ENCODE measurements around the gene TYMP.
"Not testable (repeated sequence)": the region's sequence is repeated elsewhere in the genome, so short reads cannot be mapped to it uniquely, and the experiment has no call there.

The TYMP gene

GRCh38 chr22:50523806-50524675, 5.8 kb downstream of the TYMP start:
- no peak for DNase-seq

- no peak for DNase-seq
Observed at GRCh38 chr22:50523458-50523805, 6.4 kb downstream of the TYMP start.

DNA sequence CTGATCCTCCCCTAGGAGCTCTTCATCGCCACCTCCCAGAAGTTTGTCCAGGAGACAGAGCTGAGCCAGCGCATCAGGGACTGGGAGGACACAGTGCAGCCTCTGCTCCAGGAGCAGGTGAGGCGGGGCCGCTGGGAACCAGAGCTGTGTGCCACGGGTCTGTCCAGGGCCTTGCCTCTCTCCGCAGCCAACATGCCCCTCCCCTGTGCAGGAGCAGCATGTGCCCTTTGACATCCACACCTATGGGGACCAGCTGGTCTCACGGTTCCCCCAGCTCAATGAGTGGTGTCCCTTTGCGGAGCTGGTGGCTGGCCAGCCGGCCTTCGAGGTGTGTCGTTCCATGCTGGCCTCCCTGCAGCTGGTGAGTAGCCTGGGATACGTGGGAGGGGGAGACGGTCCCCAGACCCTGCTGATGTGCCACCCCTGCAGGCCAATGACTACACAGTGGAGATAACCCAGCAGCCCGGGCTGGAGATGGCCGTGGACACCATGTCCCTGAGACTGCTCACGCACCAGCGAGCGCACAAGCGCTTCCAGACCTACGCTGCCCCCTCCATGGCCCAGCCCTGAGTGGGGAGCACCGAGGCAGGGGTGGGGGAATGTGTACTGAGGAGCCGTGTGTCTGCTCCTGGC, 6.9 kb downstream of the TYMP start:
- no peak for DNase-seq

DNA sequence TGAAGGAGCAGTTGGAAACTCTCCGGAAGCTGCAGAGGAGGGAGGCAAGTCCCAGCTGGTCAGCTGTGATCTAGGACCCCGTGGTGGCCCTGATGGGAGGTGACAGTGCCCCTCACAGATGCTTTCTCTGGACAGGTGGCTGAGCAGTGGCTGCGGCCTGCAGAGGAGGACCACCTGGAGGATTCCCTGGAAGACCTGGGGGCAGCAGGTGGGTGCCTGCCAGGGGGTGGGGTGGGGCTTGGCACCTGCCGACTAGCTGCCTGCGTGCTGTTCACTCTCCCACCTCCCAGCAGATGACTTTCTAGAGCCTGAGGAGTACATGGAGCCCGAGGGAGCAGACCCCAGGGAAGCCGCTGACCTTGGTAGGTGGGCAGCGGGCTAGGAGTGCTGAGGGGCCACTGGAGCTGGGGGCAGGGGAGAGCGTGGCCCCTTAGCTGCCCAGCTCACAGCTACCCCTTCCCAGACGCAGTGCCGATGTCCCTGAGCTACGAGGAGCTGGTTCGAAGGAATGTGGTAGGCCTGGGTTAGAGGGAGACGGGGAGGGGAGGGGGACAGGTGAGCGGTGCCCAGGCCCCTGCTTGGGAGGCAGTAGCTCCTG, 7.5 kb downstream of the TYMP start:
- DNase-seq = no peak

DNA sequence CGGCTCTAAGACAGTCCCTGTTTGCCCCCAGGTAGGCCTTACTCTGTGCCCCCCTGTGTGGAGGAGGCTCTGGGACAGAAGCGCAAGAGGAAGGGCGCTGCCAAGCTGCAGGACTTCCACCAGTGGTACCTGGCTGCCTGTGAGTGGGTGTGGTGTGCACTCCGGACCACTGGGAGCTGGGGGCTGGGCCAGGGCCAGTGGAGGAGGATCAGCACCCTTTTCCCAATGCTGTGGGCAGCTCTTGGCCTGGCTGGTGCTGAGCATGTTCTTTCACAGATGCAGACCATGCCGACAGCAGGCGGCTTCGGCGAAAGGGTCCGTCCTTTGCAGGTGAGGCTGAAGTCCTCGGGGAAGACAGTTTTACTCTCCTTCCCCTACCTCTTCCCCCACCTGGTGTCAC, 8.1 kb downstream of the TYMP start:
- DNase-seq = no peak

GRCh38 chr22:50520826-50521453, 8.9 kb downstream of the TYMP start:
- DNase-seq = no peak

- not testable (repeated sequence) for DNase-seq
Observed at GRCh38 chr22:50520184-50520583, 9.6 kb downstream of the TYMP start.

DNA sequence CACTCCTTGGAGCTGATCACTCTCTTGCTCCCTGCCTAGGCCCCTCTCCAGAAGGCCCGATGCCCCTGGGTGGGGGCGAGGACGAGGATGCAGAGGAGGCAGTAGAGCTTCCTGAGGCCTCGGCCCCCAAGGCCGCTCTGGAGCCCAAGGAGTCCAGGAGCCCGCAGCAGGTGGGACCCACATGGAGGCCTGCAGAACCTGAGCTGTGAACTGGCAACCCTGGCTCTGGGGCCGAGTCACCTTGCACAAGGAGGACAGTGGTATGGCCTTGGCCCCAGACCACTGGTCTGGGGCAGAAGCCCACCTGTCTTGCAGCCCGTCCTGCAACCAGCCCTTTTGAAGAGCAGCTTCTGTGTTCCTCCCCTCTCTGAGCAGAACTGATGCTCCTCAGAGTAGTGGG, 10.7 kb downstream of the TYMP start:
- no peak for DNase-seq

- DNase-seq = no peak
Observed at GRCh38 chr22:50518606-50519005, 11.2 kb downstream of the TYMP start.

GRCh38 chr22:50517495-50518260, 12.1 kb downstream of the TYMP start:
- DNase-seq = no peak

GRCh38 chr22:50516891-50517290, 12.9 kb downstream of the TYMP start:
- DNase-seq = no peak

GRCh38 chr22:50516068-50516467, 13.7 kb downstream of the TYMP start:
- no peak for DNase-seq

DNA sequence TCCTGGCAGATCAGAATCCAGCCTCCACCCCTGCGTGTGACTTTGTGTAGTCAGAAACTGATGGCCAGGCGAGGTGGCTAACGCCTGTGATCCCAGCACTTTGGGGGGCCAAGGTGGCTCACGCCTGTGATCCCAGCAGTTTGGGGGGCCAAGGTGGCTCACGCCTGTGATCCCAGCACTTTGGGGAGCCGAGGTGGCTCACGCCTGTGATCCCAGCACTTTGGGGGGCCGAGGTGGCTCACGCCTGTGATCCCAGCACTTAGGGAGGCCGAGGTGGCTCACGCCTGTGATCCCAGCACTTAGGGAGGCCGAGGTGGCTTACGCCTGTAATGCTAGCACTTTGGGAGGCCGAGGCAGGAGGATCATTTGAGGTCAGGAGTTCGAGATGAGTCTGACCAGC, 16.6 kb downstream of the TYMP start:
- DNase-seq = no peak

GRCh38 chr22:50508897-50509296, 20.9 kb downstream of the TYMP start:
- no peak for DNase-seq

DNA sequence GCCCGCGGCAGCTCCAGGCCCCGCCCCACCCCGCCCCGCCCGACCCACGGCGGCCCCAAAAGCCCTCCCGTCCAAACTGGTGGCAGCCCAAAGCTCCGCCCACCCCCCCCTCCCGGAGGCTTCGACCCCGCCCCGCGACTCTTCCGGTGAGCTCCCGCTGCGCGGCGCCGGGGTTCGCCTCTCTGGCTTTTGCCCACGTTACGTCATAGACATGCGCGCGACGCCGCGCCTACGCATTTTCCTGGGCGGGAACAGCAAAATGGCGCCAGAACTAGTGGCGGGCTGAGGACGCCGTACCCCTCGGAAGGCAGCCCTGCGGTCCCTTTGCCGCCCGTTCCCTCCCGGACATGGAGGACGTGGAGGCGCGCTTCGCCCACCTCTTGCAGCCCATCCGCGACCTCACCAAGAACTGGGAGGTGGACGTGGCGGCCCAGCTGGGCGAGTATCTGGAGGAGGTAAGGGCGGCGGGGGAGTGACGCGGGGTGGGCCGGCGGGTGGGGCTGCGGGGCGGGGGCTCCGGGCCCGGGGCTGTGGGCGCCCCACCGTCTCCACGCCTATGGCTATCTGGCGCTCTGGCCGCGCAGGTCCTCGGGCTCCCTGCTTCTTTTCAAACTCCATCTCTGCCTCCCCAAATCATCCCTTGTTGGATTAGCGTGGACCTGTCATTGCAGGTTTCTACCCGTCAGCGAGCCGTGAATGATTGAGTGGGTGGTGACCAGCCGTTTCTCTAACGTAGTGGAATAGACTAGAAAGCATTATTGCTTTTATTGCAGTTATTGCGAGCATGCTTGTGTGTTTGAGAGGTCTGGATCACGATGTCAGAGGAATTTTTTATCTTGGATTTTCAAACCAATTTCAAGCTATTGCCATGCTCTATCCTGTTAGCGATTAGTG, 21.6 kb downstream of the TYMP start, which contains the start of gene NCAPH2:
Gene NCAPH2, plus strand, starts transcription at position 234 of the 894 bp plus-strand sequence. Its CDS starts 114 bp downstream, at position 348.
- DNase-seq = peak; percentile 98

GRCh38 chr22:50507421-50507990, 22.3 kb downstream of the TYMP start, which contains the start of gene LMF2:
LMF2 (minus strand) TSS chr22:50507702; CDS start chr22:50507675, 27 bp downstream.
- DNase-seq = peak; percentile 95

- no peak for DNase-seq
Observed at GRCh38 chr22:50506611-50507420, 23.0 kb downstream of the TYMP start.

DNA sequence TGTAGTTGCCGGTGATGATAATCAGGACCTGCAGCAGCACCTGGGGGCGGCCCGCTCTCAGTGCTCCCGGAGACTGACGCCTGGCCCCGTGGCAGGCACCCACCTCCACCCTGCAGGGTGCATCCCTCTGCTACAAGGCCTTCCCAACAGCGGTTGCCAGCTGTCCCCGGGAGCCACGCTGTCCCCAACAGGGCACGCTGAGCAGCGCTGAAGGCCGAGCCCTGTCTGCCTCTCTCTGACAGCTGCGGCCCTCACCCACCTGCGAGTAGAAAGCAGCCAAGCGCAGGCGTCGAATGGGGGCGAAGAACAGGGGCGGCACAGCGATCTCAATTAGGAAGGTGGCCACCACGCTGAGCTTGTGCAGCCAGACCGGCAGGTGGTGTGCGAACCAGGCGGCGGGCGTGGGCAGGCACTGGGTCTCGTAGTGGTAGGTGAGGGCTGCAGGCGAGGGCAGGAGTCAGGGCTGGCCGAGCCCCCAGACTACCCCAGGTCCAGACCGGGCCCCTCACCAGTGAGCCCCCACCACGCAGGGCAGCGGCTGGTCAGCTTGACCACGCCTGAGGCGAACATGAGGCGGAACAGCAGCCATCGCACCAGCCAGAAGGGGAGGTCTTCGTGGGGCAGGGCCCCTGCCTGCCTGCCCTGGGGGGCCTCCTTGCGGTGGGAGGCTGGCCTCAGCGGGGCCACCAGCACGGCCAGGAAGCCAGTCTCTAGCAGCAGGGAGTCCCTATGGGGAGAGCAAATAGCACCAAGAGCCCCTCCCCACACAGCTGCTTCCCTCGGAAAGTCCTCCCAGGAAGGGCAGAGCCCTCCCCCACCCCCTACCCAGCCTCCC, 23.8 kb downstream of the TYMP start:
- DNase-seq = no peak

- DNase-seq = no peak
Observed at GRCh38 chr22:50505276-50505775, 24.5 kb downstream of the TYMP start.

All from activated CD4-positive, alpha-beta T cell treated with anti-CD3 and anti-CD28 coated beads, Interleukin-2, Interleukin-6, amounts not matched to agents 100 ng/mL and 50 ng/mL, durations not matched to agents 16 hours and 8 hours (primary cell).